Measurements from ENCODE around the gene METAP2. TPM values are rescaled to one million over a fixed set of nuclear protein-coding genes. Genes with fewer than 3 reads are reported as not detected.

METAP2 gene
- total RNA-seq, 1 experiment from 2014 or later, result 127 TPM

GRCh38 chr12:95511977-95512376 lies 38.0 kb downstream of the METAP2 start:
- no peaks in the 10 kb centered on the region for H3K9me2 ChIP-seq (ENCODE audit: insufficient read depth)
- no peak for ATAC-seq
- H3K9ac ChIP-seq (ENCODE audit: low read length), result no peak overlapping the region
- no peak overlapping the region for H3K4me2 ChIP-seq (ENCODE audit: low read length)
- no TSS peak for BruUV-seq (replicated peaks)
- no peak for TF ChIP-seq ZBTB33 (IDR thresholded peaks at IDR 0.05; ENCODE audit: extremely low read depth, insufficient replicate concordance, low read length)
- no peak for TF ChIP-seq CBX3 (IDR thresholded peaks at IDR 0.05; ENCODE audit: low read depth)
- no peak for TF ChIP-seq TCF7L2 (IDR thresholded peaks at IDR 0.05; ENCODE audit: borderline replicate concordance, extremely low read depth, insufficient read depth, insufficient read length)
- TF ChIP-seq, protein P1, sequence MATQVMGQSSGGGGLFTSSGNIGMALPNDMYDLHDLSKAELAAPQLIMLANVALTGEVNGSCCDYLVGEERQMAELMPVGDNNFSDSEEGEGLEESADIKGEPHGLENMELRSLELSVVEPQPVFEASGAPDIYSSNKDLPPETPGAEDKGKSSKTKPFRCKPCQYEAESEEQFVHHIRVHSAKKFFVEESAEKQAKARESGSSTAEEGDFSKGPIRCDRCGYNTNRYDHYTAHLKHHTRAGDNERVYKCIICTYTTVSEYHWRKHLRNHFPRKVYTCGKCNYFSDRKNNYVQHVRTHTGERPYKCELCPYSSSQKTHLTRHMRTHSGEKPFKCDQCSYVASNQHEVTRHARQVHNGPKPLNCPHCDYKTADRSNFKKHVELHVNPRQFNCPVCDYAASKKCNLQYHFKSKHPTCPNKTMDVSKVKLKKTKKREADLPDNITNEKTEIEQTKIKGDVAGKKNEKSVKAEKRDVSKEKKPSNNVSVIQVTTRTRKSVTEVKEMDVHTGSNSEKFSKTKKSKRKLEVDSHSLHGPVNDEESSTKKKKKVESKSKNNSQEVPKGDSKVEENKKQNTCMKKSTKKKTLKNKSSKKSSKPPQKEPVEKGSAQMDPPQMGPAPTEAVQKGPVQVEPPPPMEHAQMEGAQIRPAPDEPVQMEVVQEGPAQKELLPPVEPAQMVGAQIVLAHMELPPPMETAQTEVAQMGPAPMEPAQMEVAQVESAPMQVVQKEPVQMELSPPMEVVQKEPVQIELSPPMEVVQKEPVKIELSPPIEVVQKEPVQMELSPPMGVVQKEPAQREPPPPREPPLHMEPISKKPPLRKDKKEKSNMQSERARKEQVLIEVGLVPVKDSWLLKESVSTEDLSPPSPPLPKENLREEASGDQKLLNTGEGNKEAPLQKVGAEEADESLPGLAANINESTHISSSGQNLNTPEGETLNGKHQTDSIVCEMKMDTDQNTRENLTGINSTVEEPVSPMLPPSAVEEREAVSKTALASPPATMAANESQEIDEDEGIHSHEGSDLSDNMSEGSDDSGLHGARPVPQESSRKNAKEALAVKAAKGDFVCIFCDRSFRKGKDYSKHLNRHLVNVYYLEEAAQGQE (IDR thresholded peaks at IDR 0.05; ENCODE audit: low read depth), result no peak
- TF ChIP-seq, protein P2, sequence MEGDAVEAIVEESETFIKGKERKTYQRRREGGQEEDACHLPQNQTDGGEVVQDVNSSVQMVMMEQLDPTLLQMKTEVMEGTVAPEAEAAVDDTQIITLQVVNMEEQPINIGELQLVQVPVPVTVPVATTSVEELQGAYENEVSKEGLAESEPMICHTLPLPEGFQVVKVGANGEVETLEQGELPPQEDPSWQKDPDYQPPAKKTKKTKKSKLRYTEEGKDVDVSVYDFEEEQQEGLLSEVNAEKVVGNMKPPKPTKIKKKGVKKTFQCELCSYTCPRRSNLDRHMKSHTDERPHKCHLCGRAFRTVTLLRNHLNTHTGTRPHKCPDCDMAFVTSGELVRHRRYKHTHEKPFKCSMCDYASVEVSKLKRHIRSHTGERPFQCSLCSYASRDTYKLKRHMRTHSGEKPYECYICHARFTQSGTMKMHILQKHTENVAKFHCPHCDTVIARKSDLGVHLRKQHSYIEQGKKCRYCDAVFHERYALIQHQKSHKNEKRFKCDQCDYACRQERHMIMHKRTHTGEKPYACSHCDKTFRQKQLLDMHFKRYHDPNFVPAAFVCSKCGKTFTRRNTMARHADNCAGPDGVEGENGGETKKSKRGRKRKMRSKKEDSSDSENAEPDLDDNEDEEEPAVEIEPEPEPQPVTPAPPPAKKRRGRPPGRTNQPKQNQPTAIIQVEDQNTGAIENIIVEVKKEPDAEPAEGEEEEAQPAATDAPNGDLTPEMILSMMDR (IDR thresholded peaks at IDR 0.05 in 2 of 3, conservative IDR thresholded peaks at IDR 0.05 in 1 of 3; ENCODE audit: borderline replicate concordance in 1 of 3, insufficient read depth in 1 of 3, low read depth in 2 of 3, low read length in 2 of 3), result no peak
- TF ChIP-seq EZH2 (IDR thresholded peaks at IDR 0.05), result no peak
- no peak for TF ChIP-seq SRF (IDR thresholded peaks at IDR 0.05; ENCODE audit: low read depth)
- TF ChIP-seq ATF3 (IDR thresholded peaks at IDR 0.05), result no peak
- no peak for TF ChIP-seq RAD21 (IDR thresholded peaks at IDR 0.05; ENCODE audit: low read depth)
- TF ChIP-seq ELF1 (IDR thresholded peaks at IDR 0.05; ENCODE audit: borderline replicate concordance, low read depth), result no peak
- TF ChIP-seq ZNF274 (IDR thresholded peaks at IDR 0.05; ENCODE audit: low read depth, low read length), result no peak
- TF ChIP-seq EGR1 (IDR thresholded peaks at IDR 0.05; ENCODE audit: low read depth), result no peak
- no peak for TF ChIP-seq SP1 (IDR thresholded peaks at IDR 0.05; ENCODE audit: low read depth)
- TF ChIP-seq SIN3A (IDR thresholded peaks at IDR 0.05; ENCODE audit: low read depth), result no peak
- TF ChIP-seq POLR2A (IDR thresholded peaks at IDR 0.05; ENCODE audit: borderline replicate concordance, extremely low read depth, insufficient read depth, insufficient read length), result no peak
- TF ChIP-seq FOSL1 (IDR thresholded peaks at IDR 0.05; ENCODE audit: low read depth), result no peak
- TF ChIP-seq YY1 (IDR thresholded peaks at IDR 0.05; ENCODE audit: extremely low read depth, insufficient replicate concordance, low read depth, low read length), result no peak
- TF ChIP-seq ZFX (IDR thresholded peaks at IDR 0.05), result no peak
- TF ChIP-seq EZH2phosphoT487 (IDR thresholded peaks at IDR 0.05; ENCODE audit: borderline replicate concordance), result no peak
- no peak for TF ChIP-seq JUND (IDR thresholded peaks at IDR 0.05)
- ChIA-PET POLR2A (no interaction called here), CTCF (no interaction called here), RAD21 (ENCODE audit: low non-redundant PET in 1 of 2, low total read pairs in 2 of 2, uncharacterized antibody in 2 of 2, unreplicated experiment in 2 of 2) (no interaction called here)
- intact Hi-C loops (cut with micrococcal nuclease), result no loop called here
- H4K20me1 ChIP-seq (ENCODE audit: insufficient read depth), result 0 out of 2 replicates have a peak, but pooled peaks cover 5% of the 10 kb centered on the region
- H3K4me1 ChIP-seq (ENCODE audit: control insufficient read depth in 1 of 2, insufficient read depth in 2 of 2, low read length in 2 of 2), result no peaks in the 10 kb centered on the region
- no peaks in the 10 kb centered on the region for H3K9me3 ChIP-seq (ENCODE audit: control insufficient read depth in 1 of 2, insufficient read depth in 1 of 2, low read depth in 1 of 2, low read length in 2 of 2)
- H3K27me3 ChIP-seq (ENCODE audit: insufficient read depth, low read length), result no peaks in the 10 kb centered on the region
- peaks cover 38 to 51% of the 10 kb centered on the region in 2 experiments for H3K36me3 ChIP-seq (ENCODE audit: control insufficient read depth in 1 of 2, insufficient read depth in 2 of 2, low read length in 2 of 2)
- peaks cover 34% of the 10 kb centered on the region for H3K79me2 ChIP-seq (ENCODE audit: insufficient read depth, low read length)
- no peak overlapping the region for H2AFZ ChIP-seq (ENCODE audit: low read depth, low read length, poor library complexity, severe bottlenecking)
- H3K4me3 ChIP-seq (replicated peaks in 1 of 2; ENCODE audit: low read depth in 1 of 2, low read length in 2 of 2), result no peak overlapping the region
- no peak overlapping the region for H3K27ac ChIP-seq (ENCODE audit: low read depth, low read length)
- no peak for DNase-seq (ENCODE audit: low read depth, low spot score)

Data from HCT116 (cell line).